Upper lobe of left lung (tissue), 4 donors: ENCODE measurements around the gene UBL7.

Experiments used
- CTCF ChIP-seq, 6 experiments: fragments of 450-650 bp in 4 of 6; fragments of 200-600 bp in 2 of 6; sonication (generic) in 2 of 6; IDR thresholded peaks; one replicate each; pipeline ENCODE4 v1.5.1; 2016 to 2019; ENCODE audit warnings: antibody characterized with exemption in 6 of 6
- EP300 ChIP-seq, 4 donors: sonication (generic); formaldehyde crosslinking; IDR thresholded peaks; one replicate each; pipeline ENCODE4 v1.5.1; 2017; ENCODE audit warnings: antibody characterized with exemption in 4 of 4, control low read depth in 2 of 4
- POLR2A ChIP-seq, 4 donors: fragments of 450-650 bp; IDR thresholded peaks; one replicate each; pipeline ENCODE4 v1.5.1; 2016 to 2017; ENCODE audit warnings: antibody characterized with exemption in 4 of 4, mild to moderate bottlenecking in 2 of 4
- POLR2AphosphoS5 ChIP-seq, 2 donors: sonication (generic); formaldehyde crosslinking; IDR thresholded peaks; one replicate each; pipeline ENCODE4 v1.5.1; 2017; ENCODE audit warnings: antibody characterized with exemption in 2 of 2

GRCh38 chr15:74504836-74505235 is 43.9 kb upstream of the UBL7 start:
- no peak for TF ChIP-seq CTCF (IDR thresholded peaks at IDR 0.05)
- no peak for TF ChIP-seq POLR2A (IDR thresholded peaks at IDR 0.05)
- no peak for TF ChIP-seq POLR2AphosphoS5 (IDR thresholded peaks at IDR 0.05)
- no peak for TF ChIP-seq EP300 (IDR thresholded peaks at IDR 0.05)
